Measurements from ENCODE around the gene BAHCC1. TPM values are rescaled to one million over a fixed set of nuclear protein-coding genes. Genes with fewer than 3 reads are reported as not detected.
A peak's percentile ranks its signal among the peaks of the same experiment; 100 is the strongest.

Gene BAHCC1
- total RNA-seq, 1 experiment from 2014 or later = 3.1 TPM

DNA sequence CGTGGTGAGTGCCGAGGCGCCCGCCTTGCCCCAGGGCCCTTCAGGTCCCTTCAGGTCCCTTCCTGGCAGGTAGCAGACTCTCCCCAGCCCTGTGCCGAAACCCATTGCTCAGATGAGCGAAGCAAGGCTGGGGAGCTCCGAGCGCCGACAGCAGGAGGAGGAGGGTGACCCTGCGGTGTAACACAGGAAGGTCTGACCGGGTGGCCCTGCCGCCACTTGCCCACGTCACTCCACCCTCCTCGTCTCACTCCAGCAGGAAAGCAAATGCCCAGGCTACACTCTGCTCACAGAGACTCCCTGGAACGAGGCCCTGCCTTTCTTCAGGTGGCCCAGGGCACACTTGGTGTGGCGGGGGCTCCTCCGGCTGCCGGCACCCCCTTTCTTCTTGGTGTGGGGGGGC, 60.1 kb downstream of the BAHCC1 start:
- Histone ChIP-seq H2AK5ac (ENCODE audit: insufficient read length, low read length) (no peak overlapping the region), H2AFZ (ENCODE audit: low read length) (no peak overlapping the region), H3K4me1 (ENCODE audit: insufficient read depth, low read length) (no peaks in the 10 kb centered on the region), H3K4ac (ENCODE audit: low read depth, low read length) (no peak overlapping the region), H4K5ac (ENCODE audit: insufficient read length, low read depth, low read length) (no peak overlapping the region), H3K23ac (ENCODE audit: insufficient read length, low read depth, low read length) (no peak overlapping the region), H3K9me3 (ENCODE audit: control insufficient read depth, low read depth, low read length) (no peaks in the 10 kb centered on the region), H3K23me2 (ENCODE audit: insufficient read length, low read depth, low read length, poor library complexity, severe bottlenecking) (no peaks in the 10 kb centered on the region), H3K27ac (ENCODE audit: insufficient read length, low read depth, low read length) (no peak overlapping the region), H3K14ac (ENCODE audit: insufficient read depth, low read length) (no peak overlapping the region; the same call in 1 of the 2 replicates), H3T11ph (ENCODE audit: low read length) (no peak overlapping the region), H2BK12ac (ENCODE audit: insufficient read length, low read depth, low read length) (no peak overlapping the region), H3K18ac (ENCODE audit: insufficient read length, low read depth, low read length) (peak overlapping the region; percentile 5), H3K56ac (ENCODE audit: insufficient read length, low read depth, low read length) (no peak overlapping the region), H4K20me1 (ENCODE audit: control insufficient read depth, insufficient read depth, insufficient read length) (no peaks in the 10 kb centered on the region), H4K8ac (replicated peaks; ENCODE audit: insufficient read length, low read depth, low read length) (no peak overlapping the region), H3K9ac (ENCODE audit: extremely low read depth, insufficient read length, low read length) (no peak overlapping the region), H3K79me1 (ENCODE audit: insufficient read depth, low read depth, low read length, poor library complexity, severe bottlenecking) (no peaks in the 10 kb centered on the region), H2BK15ac (ENCODE audit: low read depth, low read length) (no peak overlapping the region), H2BK120ac (ENCODE audit: low read depth, low read length, poor library complexity, severe bottlenecking) (no peak overlapping the region), H3K4me2 (ENCODE audit: insufficient read depth, insufficient read length, low read length) (no peak overlapping the region), H4K91ac (ENCODE audit: insufficient read length, low read depth, low read length) (no peak overlapping the region), H3K27me3 (ENCODE audit: insufficient read depth, low read length) (no peaks in the 10 kb centered on the region), H3K79me2 (ENCODE audit: insufficient read depth, low read length) (no peaks in the 10 kb centered on the region), H2BK20ac (ENCODE audit: low read depth, low read length, poor library complexity, severe bottlenecking) (no peak overlapping the region), H2BK5ac (ENCODE audit: insufficient read length, low read length) (no peak overlapping the region)
- H3K36me3 Mint-ChIP-seq (ENCODE audit: insufficient read depth in 1 of 3, low read depth in 3 of 3) = no peaks in the 10 kb centered on the region
- H3K4me1 Mint-ChIP-seq = peaks cover 5 to 17% of the 10 kb centered on the region in 2 experiments
- H3K27me3 Mint-ChIP-seq (ENCODE audit: low read depth) = no peaks in the 10 kb centered on the region
- TF ChIP-seq, protein P1, sequence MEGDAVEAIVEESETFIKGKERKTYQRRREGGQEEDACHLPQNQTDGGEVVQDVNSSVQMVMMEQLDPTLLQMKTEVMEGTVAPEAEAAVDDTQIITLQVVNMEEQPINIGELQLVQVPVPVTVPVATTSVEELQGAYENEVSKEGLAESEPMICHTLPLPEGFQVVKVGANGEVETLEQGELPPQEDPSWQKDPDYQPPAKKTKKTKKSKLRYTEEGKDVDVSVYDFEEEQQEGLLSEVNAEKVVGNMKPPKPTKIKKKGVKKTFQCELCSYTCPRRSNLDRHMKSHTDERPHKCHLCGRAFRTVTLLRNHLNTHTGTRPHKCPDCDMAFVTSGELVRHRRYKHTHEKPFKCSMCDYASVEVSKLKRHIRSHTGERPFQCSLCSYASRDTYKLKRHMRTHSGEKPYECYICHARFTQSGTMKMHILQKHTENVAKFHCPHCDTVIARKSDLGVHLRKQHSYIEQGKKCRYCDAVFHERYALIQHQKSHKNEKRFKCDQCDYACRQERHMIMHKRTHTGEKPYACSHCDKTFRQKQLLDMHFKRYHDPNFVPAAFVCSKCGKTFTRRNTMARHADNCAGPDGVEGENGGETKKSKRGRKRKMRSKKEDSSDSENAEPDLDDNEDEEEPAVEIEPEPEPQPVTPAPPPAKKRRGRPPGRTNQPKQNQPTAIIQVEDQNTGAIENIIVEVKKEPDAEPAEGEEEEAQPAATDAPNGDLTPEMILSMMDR (conservative IDR thresholded peaks at IDR 0.05) = no peak
- H3K27ac Mint-ChIP-seq = no peak overlapping the region
- no peak for DNase-seq
- WGBS (ENCODE audit: extremely low coverage, insufficient read length, low lambda C conversion rate) = no CpG with 5 or more reads among the region's 18 CpGs
- no peaks in the 10 kb centered on the region for H3K9me3 Mint-ChIP-seq
- H3K4me3 Mint-ChIP-seq = no peak overlapping the region
